NCI-H2107 treated with DMSO at 0.1 percent for 48 hours (cell line): ENCODE results near the gene SEMA4F.
A peak's percentile ranks its signal among the peaks of the same experiment; 100 is the strongest.

ENCODE experiments used
- DNase-seq: peaks from one replicate; lab custom pipeline; 2025; ENCODE audit not compliant: unreplicated experiment; lab: John Stamatoyannopoulos, UW

The SEMA4F gene

DNA sequence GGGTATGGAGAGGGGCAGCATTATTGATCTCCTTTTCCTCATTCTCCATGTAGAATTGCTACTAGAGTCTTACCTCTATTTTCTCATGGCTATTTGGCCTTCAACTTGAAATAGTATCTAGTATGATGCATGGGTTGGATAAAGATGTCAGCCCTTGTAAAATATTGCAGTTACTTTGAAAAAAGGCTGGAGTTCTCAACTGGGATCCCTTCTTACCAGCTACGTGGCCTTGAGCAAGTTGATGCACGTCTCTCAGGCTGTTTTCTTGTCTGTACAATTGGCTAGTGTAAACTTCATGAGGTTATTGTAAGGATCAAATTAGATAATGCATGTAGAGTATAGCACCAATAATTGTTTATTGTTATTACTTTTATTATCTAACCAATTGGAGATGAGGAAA is 50.2 kb downstream of the SEMA4F start:
- no peak for DNase-seq

DNA sequence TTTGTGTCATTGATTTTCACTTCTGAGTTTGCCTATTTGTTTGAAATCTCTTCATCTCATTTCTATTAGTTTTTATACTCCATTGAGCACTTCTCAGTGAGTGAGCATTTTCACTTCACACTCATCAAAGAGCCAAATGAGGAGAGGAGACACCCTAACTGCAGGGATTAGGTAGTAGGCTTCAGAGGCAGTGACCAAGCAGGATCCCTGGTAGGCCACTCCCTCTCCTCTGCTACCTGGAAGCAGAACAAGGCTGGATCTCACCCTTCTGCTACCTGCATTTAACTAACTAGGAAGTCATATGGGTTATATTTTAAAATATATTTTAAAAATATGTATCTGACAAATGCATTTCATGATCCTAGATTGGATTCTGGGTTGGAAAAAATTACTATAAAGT is 52.7 kb downstream of the SEMA4F start:
- DNase-seq: no peak

DNA sequence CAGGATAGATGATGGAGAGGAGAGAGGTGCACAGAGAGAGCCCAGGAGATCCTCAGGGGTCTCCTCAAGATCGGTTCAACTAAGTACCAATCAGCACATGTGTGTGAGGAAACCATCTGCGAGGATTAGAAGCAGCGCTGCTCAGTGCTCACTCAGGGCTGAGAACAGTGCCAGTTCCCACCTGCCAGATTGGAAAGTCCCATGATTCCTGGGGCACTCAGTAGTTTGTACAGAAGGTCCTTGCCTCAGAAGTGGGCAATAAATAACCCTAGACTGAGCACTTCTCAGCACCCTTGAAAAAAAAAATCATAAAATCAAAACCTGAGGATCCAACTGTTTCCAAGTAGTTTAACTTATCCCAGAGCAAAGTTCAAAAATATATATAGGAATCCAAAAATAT is 53.8 kb downstream of the SEMA4F start:
- no peak for DNase-seq

DNA sequence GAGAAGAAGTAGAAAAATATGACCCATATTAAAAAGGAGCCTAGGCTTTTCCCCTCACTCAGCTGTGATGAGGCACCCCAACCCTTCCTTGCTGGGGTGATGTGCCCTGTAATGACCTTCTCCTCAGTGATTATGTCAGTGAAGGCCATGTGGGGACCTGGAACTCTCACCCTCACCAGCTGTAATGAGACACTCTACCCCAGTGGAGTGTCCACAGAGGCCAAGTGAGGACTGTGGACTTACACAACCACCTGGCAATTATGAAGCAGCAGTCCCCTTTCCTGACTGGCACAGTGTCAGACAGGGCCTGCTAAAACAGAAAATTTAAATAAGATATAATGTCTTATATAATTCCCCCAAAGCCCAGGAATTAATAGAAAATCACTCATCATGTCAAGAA is 54.2 kb downstream of the SEMA4F start:
- DNase-seq: no peak

DNA sequence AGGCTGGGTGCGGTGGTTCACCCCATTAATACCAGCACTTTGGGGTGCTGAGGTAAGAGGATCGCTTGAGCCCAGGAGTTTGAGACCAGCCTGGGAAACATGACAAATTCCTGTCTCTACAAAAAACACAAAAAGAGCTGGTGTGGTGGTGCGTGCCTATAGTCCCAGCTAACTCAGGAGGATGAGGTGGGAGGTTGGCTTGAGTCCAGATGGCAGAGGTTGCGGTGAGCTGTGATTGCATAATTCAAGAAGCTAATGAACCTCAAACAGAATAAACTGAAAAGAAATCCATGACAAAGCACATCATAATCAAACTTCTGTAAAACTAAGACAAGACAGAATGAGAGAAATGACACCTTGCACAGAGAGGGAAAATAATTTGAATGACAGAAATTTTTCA is 54.8 kb downstream of the SEMA4F start:
- DNase-seq: no peak

DNA sequence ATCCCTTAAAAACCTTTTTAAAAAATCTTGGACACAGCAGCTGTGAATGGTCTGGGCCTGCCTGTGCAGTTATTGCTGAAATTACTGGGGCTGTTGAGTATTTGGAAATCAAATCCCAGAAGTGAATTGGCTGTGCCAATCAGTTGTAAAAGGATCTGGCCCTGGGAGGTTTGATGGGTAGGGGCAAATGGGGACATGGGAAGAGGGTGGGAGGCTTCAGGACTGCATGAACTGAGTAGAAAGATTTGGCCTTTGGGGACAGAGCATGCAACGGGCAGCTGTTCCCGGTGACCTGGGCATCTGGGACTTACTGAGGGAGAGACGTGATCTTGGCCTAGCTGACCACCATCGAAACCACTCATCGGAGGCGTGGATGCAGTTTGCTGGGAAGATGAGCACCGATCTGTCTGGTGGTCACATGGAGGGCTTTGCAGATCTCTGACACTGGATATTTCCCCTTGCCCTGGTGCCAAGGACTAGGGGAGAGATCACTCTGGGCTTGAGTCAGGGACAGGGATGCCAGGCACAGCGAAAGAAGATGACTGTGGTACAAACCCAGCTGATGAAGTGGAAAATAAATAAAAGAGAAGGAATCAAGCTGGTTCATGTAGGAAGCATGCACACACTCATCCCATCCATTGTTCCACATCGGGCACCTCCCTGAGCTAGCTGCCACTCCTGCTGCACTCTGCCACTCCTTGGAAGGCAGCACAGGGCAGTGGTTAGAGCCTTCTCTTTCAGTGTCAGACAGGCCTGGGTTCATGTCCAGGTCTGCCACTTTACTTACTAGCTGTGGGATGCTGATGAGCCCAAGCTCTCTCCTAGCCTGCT is 58.4 kb downstream of the SEMA4F start:
- no peak for DNase-seq

DNA sequence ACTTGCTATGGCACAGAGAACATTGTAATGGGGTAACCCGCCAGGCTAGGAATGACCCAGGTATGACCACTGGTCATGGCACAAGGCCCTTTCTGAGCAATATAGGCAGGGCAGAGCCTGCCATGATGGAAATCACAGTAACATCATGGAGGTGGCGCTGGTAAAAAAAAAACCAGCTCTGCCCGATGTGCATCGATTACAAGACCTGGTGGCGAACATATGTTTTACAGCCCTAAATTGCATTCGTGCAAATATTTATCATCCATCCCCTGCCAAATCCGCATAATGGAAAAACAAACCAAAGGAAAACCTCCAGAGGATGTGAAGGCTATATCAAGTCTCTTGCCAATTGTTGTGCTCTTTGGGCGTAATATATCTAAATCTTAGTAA is 60.6 kb downstream of the SEMA4F start:
- DNase-seq: no peak

DNA sequence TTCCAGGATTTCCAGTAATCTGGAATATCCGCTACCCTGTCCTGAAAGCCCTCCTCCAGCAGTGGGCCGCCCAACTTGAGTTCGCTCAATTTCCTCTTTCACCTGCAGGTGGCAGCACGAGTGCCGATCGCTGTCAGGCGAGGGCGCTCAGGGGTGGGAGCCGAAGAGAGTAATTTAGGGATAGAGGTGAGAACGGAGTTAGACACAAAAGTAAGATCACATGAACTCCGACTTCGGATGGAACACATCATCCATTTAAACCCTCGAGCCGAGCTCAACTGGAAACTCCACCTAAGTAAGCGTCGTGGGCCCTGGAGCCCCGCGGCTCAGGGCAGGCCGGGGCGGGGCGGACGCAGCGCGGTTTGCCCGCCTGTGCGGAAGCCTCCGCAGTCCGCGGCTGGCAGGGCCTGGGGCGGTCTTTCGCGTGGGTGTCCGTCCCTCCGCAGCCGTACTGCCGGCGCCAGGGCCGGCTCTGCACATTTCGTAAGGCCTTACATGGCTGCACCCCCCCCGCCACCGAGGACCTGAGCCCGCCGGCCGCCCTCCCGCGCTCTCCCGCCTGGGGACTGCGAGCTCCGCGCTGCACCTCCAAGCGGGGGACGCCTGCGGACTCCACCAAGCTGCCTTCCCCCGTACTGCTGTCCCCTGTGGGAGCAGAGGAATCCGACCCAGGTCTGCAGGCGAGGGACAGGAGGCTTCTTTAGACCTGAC is 61.2 kb downstream of the SEMA4F start:
- peak; percentile 63 for DNase-seq

DNA sequence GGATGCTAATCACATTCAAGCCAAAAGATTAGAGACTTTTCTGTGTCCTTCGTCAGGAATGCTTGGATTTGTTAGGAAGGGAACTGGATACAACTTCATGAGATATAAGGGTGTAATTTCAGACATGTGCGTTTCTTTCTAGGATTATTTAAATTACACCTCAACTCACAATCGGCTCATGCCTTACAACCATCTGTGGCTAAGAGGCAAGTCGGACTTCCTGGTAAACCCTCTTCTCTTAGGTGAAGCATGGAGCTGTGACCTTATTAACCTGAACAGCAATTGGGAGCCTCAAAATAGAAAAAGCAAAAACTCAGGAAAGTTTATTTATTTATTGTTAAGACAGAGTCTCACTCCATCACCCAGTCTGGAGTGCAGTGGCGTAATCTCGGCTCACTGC is 61.8 kb downstream of the SEMA4F start:
- DNase-seq: no peak

DNA sequence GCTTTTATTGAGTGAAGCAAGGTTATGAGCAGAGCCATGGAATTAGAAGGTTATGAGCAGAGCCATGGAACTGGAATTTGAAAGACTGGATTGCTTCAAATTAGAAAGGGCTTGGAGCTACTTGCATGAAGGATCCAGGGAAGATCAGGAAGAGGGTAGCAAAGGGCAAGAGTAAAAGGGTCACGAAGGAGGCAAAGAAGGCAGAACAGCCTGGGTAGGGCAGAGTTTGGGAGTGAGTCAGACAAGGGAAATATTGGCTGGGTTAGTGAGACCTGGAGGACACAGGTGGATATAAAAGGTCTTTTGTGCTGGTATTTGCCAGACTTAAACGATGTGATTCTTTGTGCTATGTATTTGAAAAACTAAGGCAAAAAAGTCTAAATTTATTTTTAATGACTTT is 65.0 kb downstream of the SEMA4F start:
- no peak for DNase-seq

DNA sequence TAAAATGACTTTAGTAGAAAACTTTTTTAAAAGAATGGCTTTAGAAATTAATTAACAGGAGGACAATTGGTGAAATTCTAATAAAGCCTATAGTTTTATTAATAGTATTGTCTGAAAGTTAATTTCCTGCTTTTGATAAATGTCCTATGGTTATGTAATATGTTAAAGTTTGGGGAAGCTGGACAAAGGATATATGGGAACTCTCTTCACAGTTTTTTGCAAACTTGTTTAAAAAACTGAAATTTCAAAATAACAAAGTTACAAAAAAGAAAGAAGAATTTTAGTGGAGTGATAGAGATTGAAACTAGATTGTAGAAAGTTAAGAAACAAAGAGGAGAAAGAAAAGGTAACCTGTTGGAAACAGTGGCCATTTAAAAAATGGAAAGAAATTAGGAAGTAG is 67.3 kb downstream of the SEMA4F start:
- no peak for DNase-seq

DNA sequence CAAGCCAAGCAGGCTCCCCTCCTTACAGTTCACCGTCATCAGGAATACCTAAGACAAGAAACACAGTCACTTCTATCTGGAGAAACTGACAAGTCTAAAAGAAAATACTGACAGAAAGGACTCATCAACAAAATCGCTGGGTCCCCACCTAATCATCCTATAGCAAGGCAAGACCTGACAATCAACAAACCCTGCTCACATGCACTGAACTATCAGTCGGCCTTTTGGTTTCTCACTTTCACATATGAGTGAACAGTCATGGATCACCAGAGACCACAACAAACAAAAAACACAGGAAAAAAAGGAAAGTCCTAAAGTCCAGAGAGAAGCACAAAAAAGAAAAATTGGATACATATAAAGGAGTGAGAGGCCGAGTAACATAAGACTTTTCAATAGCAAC is 70.4 kb downstream of the SEMA4F start:
- DNase-seq: no peak

DNA sequence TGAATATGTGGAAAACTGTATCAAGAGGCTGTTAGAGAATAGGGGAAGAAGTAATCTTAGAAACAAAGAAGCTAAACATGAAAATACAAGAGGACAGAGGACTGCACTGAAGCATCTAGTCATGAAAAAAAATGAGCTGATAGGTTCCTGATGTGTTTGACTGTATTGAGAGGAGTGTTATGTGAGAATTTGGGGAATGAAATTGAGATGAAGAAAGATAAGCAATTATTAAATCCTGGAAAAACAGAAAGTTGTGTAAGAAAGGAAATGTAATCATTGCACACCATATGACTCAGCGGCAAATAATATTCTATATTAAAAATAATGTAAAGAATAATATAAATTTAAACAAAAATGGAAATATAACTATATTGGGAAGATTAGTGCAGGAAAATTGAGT is 71.2 kb downstream of the SEMA4F start:
- no peak for DNase-seq

DNA sequence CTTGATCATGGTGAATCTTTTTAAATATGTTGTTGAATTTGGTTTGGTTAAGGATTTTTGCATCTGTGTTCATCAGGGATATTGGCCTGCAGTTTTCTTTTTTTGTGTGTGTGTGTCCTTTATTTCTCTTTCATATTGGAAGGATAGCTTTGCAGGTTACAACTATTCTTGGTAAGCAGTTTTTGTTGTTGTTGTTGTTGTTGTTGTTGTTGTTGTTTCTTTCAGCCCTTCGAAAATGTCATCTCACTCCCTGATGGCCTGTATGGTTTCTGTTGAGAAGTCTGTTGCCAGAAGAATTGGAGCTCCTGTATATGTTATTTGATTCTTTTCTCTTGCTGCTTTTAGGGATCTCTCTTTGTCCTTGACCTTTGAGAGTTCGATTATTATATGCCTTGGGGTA is 74.8 kb downstream of the SEMA4F start:
- DNase-seq: no peak

DNA sequence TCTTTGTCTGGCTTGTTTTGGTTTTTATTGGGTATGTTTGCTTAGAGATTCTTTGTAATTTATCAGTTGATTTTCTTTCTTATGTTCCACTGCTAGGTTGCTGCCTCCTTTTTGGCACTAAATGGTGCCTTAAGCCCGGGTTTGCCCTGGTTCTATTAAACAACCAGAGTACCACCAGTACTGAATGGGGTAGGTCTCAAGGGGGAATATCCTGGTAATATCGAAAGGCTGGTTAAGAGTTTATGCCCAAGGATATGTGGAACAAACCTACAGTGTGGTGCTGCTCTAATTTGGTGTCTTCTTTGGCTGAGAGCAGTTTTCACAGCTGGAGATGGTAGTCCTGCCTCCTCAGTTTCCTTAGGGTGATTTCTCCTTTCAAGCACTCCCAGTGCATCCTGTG is 76.5 kb downstream of the SEMA4F start:
- DNase-seq: no peak
